Loucy (cell line): ENCODE measurements around the gene PALLD.

Source experiments
- H2AFZ ChIP-seq: fragments of 200-600 bp; sonication (generic); 2 replicates; pipeline ENCODE4 v1.6.0; 2016; ENCODE audit warnings: antibody characterized with exemption, mild to moderate bottlenecking, low read length, moderate library complexity
- H3F3A ChIP-seq: fragments of 200-600 bp; 2 replicates; pipeline ENCODE4 v1.6.0; 2016; ENCODE audit warnings: antibody characterized with exemption, low read depth, mild to moderate bottlenecking
- H3K27me3 ChIP-seq: fragments of 200-600 bp; sonication (generic); 2 replicates; pipeline ENCODE4 v1.6.1; 2014; ENCODE audit warnings: low read length, mild to moderate bottlenecking; ENCODE audit not compliant: insufficient read depth, poor library complexity, severe bottlenecking
- H3K36me3 ChIP-seq: fragments of 200-600 bp; sonication (generic); 2 replicates; pipeline ENCODE4 v1.6.1; 2016; ENCODE audit warnings: low read length; ENCODE audit not compliant: insufficient read depth
- H3K4me1 ChIP-seq: fragments of 200-600 bp; sonication (generic); 2 replicates; pipeline ENCODE4 v1.5.1; 2014; ENCODE audit warnings: low read length, mild to moderate bottlenecking; ENCODE audit not compliant: insufficient read depth, poor library complexity, severe bottlenecking
- H3K4me2 ChIP-seq: fragments of 200-600 bp; sonication (generic); 2 replicates; pipeline ENCODE4 v1.6.0; 2014; ENCODE audit warnings: antibody characterized with exemption, low read length, low read depth, mild to moderate bottlenecking; ENCODE audit not compliant: poor library complexity, severe bottlenecking
- H3K4me3 ChIP-seq: fragments of 200-600 bp; sonication (generic); 2 replicates; pipeline ENCODE4 v1.5.1; 2014; ENCODE audit warnings: low read length, mild to moderate bottlenecking, mixed read lengths; ENCODE audit not compliant: poor library complexity, severe bottlenecking
- H3K79me2 ChIP-seq: fragments of 200-600 bp; sonication (generic); 2 replicates; pipeline ENCODE4 v1.6.1; 2014; ENCODE audit warnings: low read length; ENCODE audit not compliant: insufficient read depth
- H3K9ac ChIP-seq: fragments of 200-600 bp; sonication (generic); 2 replicates; pipeline ENCODE4 v1.6.0; 2014; ENCODE audit warnings: mild to moderate bottlenecking, low read depth, low read length, moderate library complexity; ENCODE audit not compliant: poor library complexity, severe bottlenecking
- H3K9me2 ChIP-seq: fragments of 200-600 bp; sonication (generic); replicated peaks from 2 replicates; pipeline ENCODE4 v1.6.1; 2016; ENCODE audit warnings: low read depth, low read length, mixed read lengths
- H3K9me3 ChIP-seq: fragments of 200-600 bp; sonication (generic); 2 replicates; pipeline ENCODE4 v1.6.1; 2014; ENCODE audit warnings: mild to moderate bottlenecking, antibody characterized with exemption, low read length, low read depth; ENCODE audit not compliant: insufficient read depth
- H4K20me1 ChIP-seq: fragments of 200-600 bp; sonication (generic); 2 replicates; pipeline ENCODE4 v1.6.0; 2014; ENCODE audit warnings: antibody characterized with exemption, low read length, mild to moderate bottlenecking; ENCODE audit not compliant: insufficient read depth, poor library complexity, severe bottlenecking
- CTCF ChIP-seq: fragments of 200-600 bp; sonication (generic); conservative IDR thresholded peaks from 2 replicates; pipeline ENCODE4 v1.5.1; 2014; ENCODE audit warnings: mild to moderate bottlenecking, antibody characterized with exemption, low read length
- EZH2phosphoT487 ChIP-seq: fragments of 200-600 bp; IDR thresholded peaks from 2 replicates; pipeline ENCODE4 v1.6.1; 2018; ENCODE audit warnings: antibody characterized with exemption, mild to moderate bottlenecking, moderate library complexity, borderline replicate concordance

The PALLD gene

GRCh38 chr4:168710353-168710946 is 213.6 kb downstream of the PALLD start:
- TF ChIP-seq EZH2phosphoT487 (no peak), CTCF (peak; percentile 82)
- Histone ChIP-seq H3K9me2 (no peaks in the 10 kb centered on the region), H3K4me1 (peaks cover 13% of the 10 kb centered on the region), H3K4me2 (no peak overlapping the region), H3K27me3 (no peaks in the 10 kb centered on the region), H2AFZ (no peak overlapping the region), H3K4me3 (no peak overlapping the region), H3K79me2 (no peaks in the 10 kb centered on the region), H3K9ac (no peak overlapping the region), H3F3A (no peaks in the 10 kb centered on the region), H4K20me1 (no peaks in the 10 kb centered on the region), H3K36me3 (no peaks in the 10 kb centered on the region), H3K9me3 (no peaks in the 10 kb centered on the region)

GRCh38 chr4:168711197-168712140 is 214.6 kb downstream of the PALLD start:
- no peaks in the 10 kb centered on the region for H3K27me3 ChIP-seq
- H3K9me2 ChIP-seq = no peaks in the 10 kb centered on the region
- peaks cover 13% of the 10 kb centered on the region for H3K4me1 ChIP-seq
- no peaks in the 10 kb centered on the region for H3K9me3 ChIP-seq
- H3K4me3 ChIP-seq = no peak overlapping the region
- H2AFZ ChIP-seq = peak overlapping the region; percentile 16; the same call in 1 of the 2 replicates
- H3K36me3 ChIP-seq = no peaks in the 10 kb centered on the region
- no peak overlapping the region for H3K9ac ChIP-seq
- no peaks in the 10 kb centered on the region for H4K20me1 ChIP-seq
- peak overlapping the region; percentile 9 for H3K4me2 ChIP-seq
- H3F3A ChIP-seq = no peaks in the 10 kb centered on the region
- H3K79me2 ChIP-seq = no peaks in the 10 kb centered on the region
- TF ChIP-seq EZH2phosphoT487 = no peak
- TF ChIP-seq CTCF = no peak

GRCh38 chr4:168712316-168712890 is 215.6 kb downstream of the PALLD start:
- TF ChIP-seq CTCF (no peak), EZH2phosphoT487 (no peak)
- no peaks in the 10 kb centered on the region for H3K36me3 ChIP-seq
- peak overlapping the region; percentile 9 for H3K4me2 ChIP-seq
- H3K4me1 ChIP-seq = peaks cover 13% of the 10 kb centered on the region
- H3K27me3 ChIP-seq = no peaks in the 10 kb centered on the region
- H3K79me2 ChIP-seq = no peaks in the 10 kb centered on the region
- H2AFZ ChIP-seq = no peak overlapping the region
- H3K9me3 ChIP-seq = no peaks in the 10 kb centered on the region
- no peaks in the 10 kb centered on the region for H4K20me1 ChIP-seq
- H3K4me3 ChIP-seq = no peak overlapping the region
- H3F3A ChIP-seq = no peaks in the 10 kb centered on the region
- H3K9ac ChIP-seq = no peak overlapping the region
- no peaks in the 10 kb centered on the region for H3K9me2 ChIP-seq
